H1 (cell line): Measurements from ENCODE around the gene GATA5. TPM values are rescaled to one million over a fixed set of nuclear protein-coding genes. Genes with fewer than 3 reads are reported as not detected.

ENCODE experiments used
- CTCF ChIA-PET: fragments of 300-600 bp; sonication (Branson Sonifier 250); formaldehyde crosslinking; loops from one replicate; lab custom pipeline; 2021; ENCODE audit not compliant: partially characterized antibody; lab: Charles Lee
- POLR2A ChIA-PET: fragments of 300-600 bp; sonication (Branson Sonifier 250); formaldehyde crosslinking; loops from one replicate; lab custom pipeline; 2021; ENCODE audit warnings: inconsistent platforms; ENCODE audit not compliant: partially characterized antibody; lab: Charles Lee
- DNase-seq, 2 experiments: peaks; one replicate each; pipeline versions ENCODE4 v3.0.0 to v3.0.0-alpha.2; 2010 to 2022; ENCODE audit warnings: low spot score in 2 of 2, low read depth in 1 of 2, mixed read lengths in 1 of 2
- FAIRE-seq: peaks from 2 replicates; lab custom pipeline; 2011; peaks lifted over from hg19 to GRCh38; lab: Jason Lieb, UNC
- H2AFZ ChIP-seq: 2 replicates; pipeline ENCODE4 v1.8.1; 2012; ENCODE audit warnings: low read length, inconsistent platforms
- H2AK5ac ChIP-seq: 2 replicates; pipeline ENCODE4 v1.6.1; 2013; ENCODE audit warnings: low read depth, low read length
- H2BK120ac ChIP-seq: replicated peaks from 2 replicates; pipeline ENCODE3; 2013; ENCODE audit warnings: low read depth, low read length, inconsistent platforms
- H2BK12ac ChIP-seq: 2 replicates; pipeline ENCODE4 v1.6.1; 2013; ENCODE audit warnings: low read depth, low read length
- H2BK15ac ChIP-seq: 2 replicates; pipeline ENCODE4 v1.6.1; 2013; ENCODE audit warnings: low read length
- H2BK20ac ChIP-seq: 2 replicates; pipeline ENCODE4 v1.6.1; 2013; ENCODE audit warnings: low read length
- H2BK5ac ChIP-seq: 2 replicates; pipeline ENCODE4 v1.6.1; 2013; ENCODE audit warnings: low read depth, low read length
- H3K14ac ChIP-seq: 2 replicates; pipeline ENCODE4 v1.6.1; 2013; ENCODE audit warnings: inconsistent platforms; ENCODE audit not compliant: insufficient read length
- H3K18ac ChIP-seq: 2 replicates; pipeline ENCODE4 v1.6.1; 2013; ENCODE audit warnings: low read length; ENCODE audit errors: extremely low read depth
- H3K23ac ChIP-seq: 2 replicates; pipeline ENCODE4 v1.6.1; 2013; ENCODE audit warnings: inconsistent platforms; ENCODE audit not compliant: insufficient read length
- H3K23me2 ChIP-seq: 2 replicates; pipeline ENCODE4 v1.6.1; 2013; ENCODE audit warnings: low read depth, low read length
- H3K27ac ChIP-seq: 2 replicates; pipeline ENCODE4 v1.6.1; 2011; ENCODE audit warnings: low read depth, low read length, inconsistent platforms
- H3K27me3 ChIP-seq, 4 experiments: replicated peaks in 1 of 4; 1 replicate in 1 of 4; 2 replicates in 3 of 4; pipeline versions ENCODE4 v1.6.1 to v1.8.1; 2011 to 2013; ENCODE audit warnings: low read length in 3 of 4, mild to moderate bottlenecking in 3 of 4, inconsistent platforms in 2 of 4, mixed read lengths in 2 of 4, moderate library complexity in 1 of 4; ENCODE audit not compliant: control insufficient read depth in 3 of 4, insufficient read depth in 3 of 4; ENCODE audit errors: extremely low read depth in 1 of 4
- H3K36me3 ChIP-seq, 4 experiments: 2 replicates each; pipeline versions ENCODE4 v1.6.1 to v1.8.1; 2011 to 2013; ENCODE audit warnings: mild to moderate bottlenecking in 4 of 4, low read length in 3 of 4, moderate library complexity in 2 of 4, control low read depth in 1 of 4, inconsistent platforms in 1 of 4; ENCODE audit not compliant: insufficient read depth in 4 of 4, control insufficient read depth in 2 of 4
- H3K4ac ChIP-seq: replicated peaks from 2 replicates; pipeline ENCODE3; 2013; ENCODE audit warnings: low read length, low read depth, mixed read lengths, inconsistent platforms; ENCODE audit not compliant: insufficient read length
- H3K4me1 ChIP-seq, 4 experiments: replicated peaks in 1 of 4; 1 replicate in 1 of 4; 2 replicates in 3 of 4; pipeline versions ENCODE4 v1.6.1 to v1.8.1; 2011 to 2013; ENCODE audit warnings: low read length in 3 of 4, inconsistent platforms in 2 of 4, mixed read lengths in 1 of 4; ENCODE audit not compliant: insufficient read depth in 4 of 4, control insufficient read depth in 3 of 4
- H3K4me2 ChIP-seq, 2 experiments: 2 replicates each; pipeline versions ENCODE4 v1.6.1 to v1.8.1; 2011 to 2013; ENCODE audit warnings: low read depth in 2 of 2, low read length in 2 of 2, control low read depth in 1 of 2, inconsistent platforms in 1 of 2, mild to moderate bottlenecking in 1 of 2; ENCODE audit not compliant: insufficient read depth in 1 of 2
- H3K4me3 ChIP-seq, 4 experiments: fragments of 200-600, 300-600 bp in 1 of 4; sonication (generic), shearing (Covaris generic), sonication (Bioruptor Twin) in 1 of 4; 2 replicates each; pipeline versions ENCODE4 v1.5.1 to v1.8.1; 2011 to 2016; ENCODE audit warnings: low read length in 4 of 4, low read depth in 3 of 4, control low read depth in 2 of 4, inconsistent platforms in 2 of 4, mild to moderate bottlenecking in 2 of 4, mixed read lengths in 1 of 4, moderate library complexity in 1 of 4; ENCODE audit not compliant: insufficient read depth in 2 of 4; ENCODE audit errors: extremely low read depth in 1 of 4
- H3K56ac ChIP-seq: replicated peaks from 2 replicates; pipeline ENCODE3; 2013; ENCODE audit warnings: low read depth, mild to moderate bottlenecking, mixed read lengths, low read length, inconsistent platforms; ENCODE audit not compliant: insufficient read length
- H3K79me1 ChIP-seq: 2 replicates; pipeline ENCODE4 v1.6.1; 2013; ENCODE audit warnings: low read depth, low read length, control low read depth
- H3K79me2 ChIP-seq, 2 experiments: 2 replicates each; pipeline versions ENCODE4 v1.6.1 to v1.8.1; 2012 to 2013; ENCODE audit warnings: low read length in 2 of 2, mild to moderate bottlenecking in 2 of 2, inconsistent platforms in 1 of 2; ENCODE audit not compliant: insufficient read depth in 2 of 2, control insufficient read depth in 1 of 2
- H3K9ac ChIP-seq, 4 experiments: replicated peaks in 1 of 4; 1 replicate in 1 of 4; 2 replicates in 3 of 4; pipeline versions ENCODE4 v1.6.1 to v1.8.1; 2011 to 2013; ENCODE audit warnings: low read depth in 3 of 4, low read length in 3 of 4, control low read depth in 2 of 4, mild to moderate bottlenecking in 2 of 4, moderate library complexity in 2 of 4, inconsistent platforms in 1 of 4; ENCODE audit errors: extremely low read depth in 1 of 4
- H3K9me3 ChIP-seq, 2 experiments: 2 replicates each; pipeline versions ENCODE4 v1.6.1 to v1.8.1; 2012 to 2013; ENCODE audit warnings: mild to moderate bottlenecking in 2 of 2, moderate library complexity in 2 of 2, control low read depth in 1 of 2, inconsistent platforms in 1 of 2, low read depth in 1 of 2, low read length in 1 of 2, mixed read lengths in 1 of 2; ENCODE audit not compliant: insufficient read depth in 2 of 2
- H4K20me1 ChIP-seq, 2 experiments: replicated peaks in 1 of 2; 2 replicates each; pipeline versions ENCODE3 to v1.8.1; 2011 to 2013; ENCODE audit warnings: inconsistent platforms in 2 of 2, low read length in 2 of 2, mild to moderate bottlenecking in 1 of 2; ENCODE audit not compliant: insufficient read depth in 2 of 2, control insufficient read depth in 1 of 2
- H4K5ac ChIP-seq: 2 replicates; pipeline ENCODE4 v1.6.1; 2013; ENCODE audit warnings: low read length, low read depth, mixed read lengths, inconsistent platforms; ENCODE audit not compliant: insufficient read length
- H4K8ac ChIP-seq: 2 replicates; pipeline ENCODE4 v1.8.0; 2013; ENCODE audit warnings: mild to moderate bottlenecking, moderate library complexity, low read length, inconsistent platforms; ENCODE audit not compliant: insufficient read depth; ENCODE audit errors: extremely low read depth
- H4K91ac ChIP-seq: replicated peaks from 2 replicates; pipeline ENCODE3; 2013; ENCODE audit warnings: low read length, mixed read lengths, inconsistent platforms; ENCODE audit not compliant: insufficient read length
- BACH1 ChIP-seq: IDR thresholded peaks from 2 replicates; pipeline ENCODE4 v1.6.1; 2012; ENCODE audit warnings: low read length, improper control_type of control experiment
- CHD2 ChIP-seq: IDR thresholded peaks from 2 replicates; pipeline ENCODE4 v1.6.1; 2012; ENCODE audit warnings: low read length, improper control_type of control experiment
- EGR1 ChIP-seq: IDR thresholded peaks from 2 replicates; pipeline ENCODE4 v1.6.1; 2011; ENCODE audit warnings: low read depth, low read length, borderline replicate concordance
- GABPA ChIP-seq: IDR thresholded peaks from 2 replicates; pipeline ENCODE4 v1.6.1; 2011; ENCODE audit warnings: mild to moderate bottlenecking, low read length, moderate library complexity, borderline replicate concordance; ENCODE audit not compliant: insufficient read depth
- HDAC6 ChIP-seq: IDR thresholded peaks from one replicate; pipeline ENCODE4 v1.7.1; 2012; ENCODE audit warnings: low read depth, mild to moderate bottlenecking, inconsistent platforms, low read length, moderate library complexity
- JUN ChIP-seq: IDR thresholded peaks from 2 replicates; pipeline ENCODE4 v1.6.1; 2011; ENCODE audit warnings: low read depth, mild to moderate bottlenecking, improper control_type of control experiment, low read length
- TAF7 ChIP-seq: optimal IDR thresholded peaks from 2 replicates; pipeline ENCODE3; 2011; ENCODE audit warnings: low read depth, mild to moderate bottlenecking, inconsistent platforms, low read length, moderate library complexity, borderline replicate concordance
- YY1 ChIP-seq: IDR thresholded peaks from 2 replicates; pipeline ENCODE4 v1.6.1; 2011; ENCODE audit warnings: low read depth, mild to moderate bottlenecking, low read length
- ZNF274 ChIP-seq: IDR thresholded peaks from 2 replicates; pipeline ENCODE4 v1.7.0; 2012; ENCODE audit warnings: low read length, borderline replicate concordance; ENCODE audit errors: extremely low read depth
- WGBS, 2 experiments: shearing (Covaris generic) in 1 of 2; methylation state at CpG; one replicate each; pipeline versions ENCODE4 v1.1.6 to v1.1.7; 2013 to 2015; ENCODE audit warnings: low lambda C conversion rate in 2 of 2, mixed read lengths in 2 of 2, inconsistent platforms in 1 of 2, low coverage in 1 of 2, missing lambda C conversion rate in 1 of 2; ENCODE audit not compliant: insufficient replicate concordance in 2 of 2, insufficient coverage in 1 of 2, insufficient read length in 1 of 2; ENCODE audit errors: extremely low coverage in 1 of 2, missing lambda C conversion rate in 1 of 2; 5-methylcytosine and 5-hydroxymethylcytosine counted together
- polyA plus RNA-seq, 7 experiments: library from polyadenylated mRNA; depleted of rRNA in 3 of 7; stranded (reverse) in 5 of 7; unstranded in 2 of 7; fragments of >200 nt in 5 of 7; fragments of 200-250 nt in 2 of 7; gene quantifications; 1 replicate in 5 of 7; 2 replicates in 1 of 7; 4 replicates in 1 of 7; pipeline versions ENCODE4 v1.2.1 to v1.2.3, GENCODE V29; 2011 to 2013; ENCODE audit warnings: missing spikeins in 2 of 7, mixed read lengths in 2 of 7
- total RNA-seq: library from RNA; stranded (reverse); fragmentation: NEBNext Ultra II Directional; extraction: Animal tissue kit (Norgen Biotek cat#: 25700); gene quantifications from 2 replicates; pipeline ENCODE4 v1.2.1, GENCODE V29; 2021

Gene GATA5
- total and polyA plus RNA-seq, 2 of the 8 experiments (the other 6 are each of a cell fraction or from before 2014, with no cell fraction given): 0.08 to 0.11 TPM

DNA sequence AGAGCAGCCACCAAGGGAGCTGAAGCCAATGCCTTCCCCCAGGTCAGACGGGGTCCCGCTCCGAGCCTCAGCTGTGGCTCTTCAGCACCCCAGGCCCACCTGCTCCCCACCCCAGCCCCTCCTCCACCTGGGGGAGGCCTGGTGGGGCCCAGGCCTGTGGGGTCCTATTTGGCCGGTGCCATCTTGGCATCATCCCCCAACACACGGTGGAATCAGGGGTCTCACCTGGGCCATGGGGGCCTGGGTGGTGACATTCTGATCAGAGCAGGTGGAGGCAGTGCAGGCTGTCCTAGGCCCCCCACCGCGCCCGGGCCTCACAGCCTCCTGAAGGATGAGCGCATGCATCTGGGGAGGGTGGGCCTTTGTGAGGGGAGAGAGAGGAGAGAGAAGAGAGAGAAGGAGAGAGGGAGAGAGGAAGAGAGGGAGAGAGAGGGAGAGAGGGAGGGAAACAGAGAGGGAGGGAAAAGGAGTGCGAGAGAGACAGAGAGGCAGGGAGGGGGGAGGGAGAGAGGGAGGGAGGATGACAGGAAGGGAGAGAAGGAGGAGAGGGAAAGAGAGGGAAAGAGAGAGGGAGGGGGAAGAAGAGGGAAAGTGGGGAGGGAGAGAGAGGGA, 24.5 kb downstream of the GATA5 start:
- no peak overlapping the region for H3K4ac ChIP-seq
- WGBS, 2 experiments: 87% methylated on average over 7 of the region's 10 CpGs; no CpG with 5 or more reads in 1 of the 2 experiments
- no peak overlapping the region for H4K91ac ChIP-seq
- no peaks in the 10 kb centered on the region for H3K79me1 ChIP-seq
- H2BK15ac ChIP-seq: no peak overlapping the region
- H3K27me3 ChIP-seq: no peaks in the 10 kb centered on the region
- no peak overlapping the region for H2BK120ac ChIP-seq
- H2AFZ ChIP-seq: no peak overlapping the region
- H3K27ac ChIP-seq: no peak overlapping the region
- H3K23me2 ChIP-seq: peaks cover 3% of the 10 kb centered on the region; the same call in 1 of the 2 replicates
- no peak overlapping the region for H2BK5ac ChIP-seq
- no peak overlapping the region for H3K56ac ChIP-seq
- no peak overlapping the region for H4K8ac ChIP-seq
- no peak overlapping the region for H4K5ac ChIP-seq
- FAIRE-seq: no peak
- H3K36me3 ChIP-seq: no peaks in the 10 kb centered on the region
- peaks cover 0 to 4% (median 0%) of the 10 kb centered on the region in 4 experiments; a peak in 1 of 7 replicates for H3K4me1 ChIP-seq
- no peak for DNase-seq
- ChIA-PET CTCF (interaction anchor here (1.0 to 2.6 kb wide), 2 partner anchors 24 to 43 kb away, joined by 3 to 7 read pairs; partner anchors contain the start of gene RBBP8NL), POLR2A (no interaction called here)
- no peak overlapping the region for H3K23ac ChIP-seq
- TF ChIP-seq HDAC6 (no peak), TAF7 (no peak), BACH1 (no peak), GABPA (no peak), YY1 (no peak), EGR1 (peak; percentile 2; the same call in 1 of the 2 replicates), JUN (no peak), CHD2 (no peak), ZNF274 (no peak)
- H4K20me1 ChIP-seq: no peaks in the 10 kb centered on the region
- no peak overlapping the region for H3K4me3 ChIP-seq
- H2BK12ac ChIP-seq: no peak overlapping the region
- H2BK20ac ChIP-seq: no peak overlapping the region
- no peak overlapping the region for H3K18ac ChIP-seq
- H3K14ac ChIP-seq: no peak overlapping the region
- H2AK5ac ChIP-seq: no peak overlapping the region
- H3K9ac ChIP-seq: no peak overlapping the region
- no peak overlapping the region for H3K4me2 ChIP-seq
- no peaks in the 10 kb centered on the region for H3K9me3 ChIP-seq
- no peaks in the 10 kb centered on the region for H3K79me2 ChIP-seq
